Urothelium cell line (cell line): ENCODE results near the gene BARX1.

Experiments used
- DNase-seq: peaks from one replicate; pipeline ENCODE4 v3.0.0; 2011; ENCODE audit warnings: low spot score, mixed read lengths
- FAIRE-seq: peaks from 2 replicates; lab custom pipeline; 2011; peaks lifted over from hg19 to GRCh38; lab: Jason Lieb, UNC

The BARX1 gene

GRCh38 chr9:93929231-93929630, 25.9 kb downstream of the BARX1 start:
- no peak for DNase-seq

GRCh38 chr9:93922535-93922934, 32.6 kb downstream of the BARX1 start:
- DNase-seq (no peak), FAIRE-seq (no peak)

More at GRCh38 chr9:93929231-93929630, 25.9 kb downstream of the BARX1 start:
- no peak for FAIRE-seq

- FAIRE-seq, result no peak
Observed at GRCh38 chr9:93920131-93920800, 34.9 kb downstream of the BARX1 start.

GRCh38 chr9:93918061-93918460, 37.1 kb downstream of the BARX1 start:
- DNase-seq (no peak), FAIRE-seq (no peak)

More at GRCh38 chr9:93920131-93920800, 34.9 kb downstream of the BARX1 start:
- no peak for DNase-seq

- DNase-seq, result no peak
- no peak for FAIRE-seq
Observed at GRCh38 chr9:93917121-93917853, 37.9 kb downstream of the BARX1 start.

- no peak for DNase-seq
- FAIRE-seq, result no peak
Observed at GRCh38 chr9:93916358-93916757, 38.8 kb downstream of the BARX1 start.

DNA sequence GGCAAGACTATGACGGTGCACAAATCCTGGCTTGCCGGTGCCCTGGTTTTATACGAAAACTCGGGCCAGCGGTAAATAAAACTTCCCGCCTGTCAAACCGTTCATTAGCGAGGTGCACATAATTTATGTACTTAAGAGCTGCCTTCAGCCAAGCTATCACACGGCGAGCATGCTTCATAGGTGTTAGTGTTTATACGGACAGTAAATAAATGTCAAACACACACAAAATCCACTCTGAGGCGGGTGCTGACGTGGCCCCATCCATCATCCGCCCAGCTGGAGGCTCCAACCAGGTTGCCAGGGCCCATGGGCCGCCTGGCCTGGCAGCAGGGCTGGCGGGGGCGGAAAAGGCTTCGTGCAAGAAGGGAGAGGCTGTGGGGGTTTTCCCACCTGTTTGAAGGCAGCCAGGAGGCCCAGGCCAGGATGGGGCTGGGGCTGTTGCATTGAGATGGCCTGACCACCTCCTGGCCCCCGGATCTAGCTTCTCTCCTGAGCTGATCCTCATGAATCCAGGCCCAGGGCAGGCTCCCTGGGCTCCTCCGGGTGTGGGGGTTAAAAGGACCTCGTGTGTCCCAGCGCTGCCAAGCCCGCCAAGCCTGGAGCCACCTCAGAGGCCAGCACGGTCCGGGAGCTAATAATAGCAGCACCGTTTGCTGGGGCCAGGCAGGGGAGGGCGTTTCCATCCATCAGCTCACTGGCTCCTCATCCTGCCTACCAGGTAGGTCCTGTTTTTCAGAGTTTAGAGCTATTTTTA, 43.2 kb downstream of the BARX1 start:
- FAIRE-seq, result no peak
- DNase-seq, result no peak

DNA sequence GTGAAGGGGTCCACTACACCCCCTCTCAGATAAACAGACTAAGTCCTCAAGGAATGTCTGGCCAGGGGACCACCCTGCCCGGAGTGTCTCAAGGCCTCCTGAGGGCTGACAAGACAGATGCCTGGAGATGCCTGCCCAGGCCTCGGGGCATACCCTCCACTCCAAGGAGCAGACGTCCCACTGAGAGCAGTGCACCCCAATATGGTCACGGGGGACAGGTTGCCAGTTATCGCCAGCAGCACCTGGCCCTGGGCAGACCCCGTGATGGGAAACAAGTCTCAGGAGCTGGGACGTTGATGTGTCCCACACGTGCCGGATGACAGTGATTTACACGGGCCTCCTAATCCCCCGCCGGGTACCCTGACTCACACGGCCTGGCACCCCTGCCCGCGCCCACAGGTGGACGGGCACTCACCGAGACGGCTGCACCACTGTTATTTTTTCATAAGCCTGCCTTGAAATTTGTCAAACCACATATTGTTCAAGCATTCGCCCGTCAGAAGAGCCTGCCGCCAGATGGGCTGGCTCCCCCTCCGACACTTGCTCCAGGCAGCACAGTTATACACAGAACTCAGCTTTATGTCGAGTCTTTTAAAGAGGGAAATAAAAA, 43.9 kb downstream of the BARX1 start:
- DNase-seq (no peak), FAIRE-seq (no peak)

DNA sequence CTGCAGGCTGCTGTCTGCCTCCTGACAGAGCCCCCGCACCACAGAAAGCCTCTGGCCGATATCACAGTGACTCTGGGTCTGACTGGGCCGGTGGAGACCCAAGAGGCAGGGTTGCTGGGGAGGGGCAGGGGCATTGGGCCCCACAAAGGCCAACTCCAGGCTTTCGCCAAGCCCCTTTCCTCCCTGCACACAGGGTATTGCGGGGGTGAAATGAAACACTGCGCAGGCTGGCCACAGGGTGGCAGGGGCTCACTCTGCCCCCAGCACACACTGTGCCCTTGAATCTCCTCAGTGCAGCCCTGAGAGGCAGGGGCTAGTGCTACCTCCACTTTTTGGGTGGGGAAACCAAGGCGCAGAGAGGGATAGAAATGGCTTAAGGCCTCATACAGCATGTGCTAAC, 44.6 kb downstream of the BARX1 start:
- FAIRE-seq, result no peak
- no peak for DNase-seq

- no peak for DNase-seq
- FAIRE-seq, result no peak
Observed at GRCh38 chr9:93910196-93910595, 45.0 kb downstream of the BARX1 start.

DNA sequence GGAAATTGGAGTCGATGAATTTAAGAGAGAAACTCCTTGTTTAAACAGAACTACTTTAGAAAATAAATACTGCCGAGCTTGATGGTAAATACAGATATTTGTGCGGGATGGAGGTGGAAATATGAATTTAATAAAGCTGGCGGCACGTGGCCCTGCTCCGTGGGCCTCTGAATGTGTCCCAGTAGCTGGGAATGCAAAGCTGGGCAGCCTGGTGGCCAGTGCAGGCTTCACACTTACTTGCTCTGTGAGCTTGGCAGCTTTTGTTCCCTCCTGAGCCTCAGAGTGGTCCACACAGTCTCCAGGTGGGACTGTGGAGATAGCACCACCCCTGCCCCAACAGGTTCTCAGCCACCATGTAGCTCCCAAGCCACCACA, 45.9 kb downstream of the BARX1 start:
- FAIRE-seq (no peak), DNase-seq (no peak)

DNA sequence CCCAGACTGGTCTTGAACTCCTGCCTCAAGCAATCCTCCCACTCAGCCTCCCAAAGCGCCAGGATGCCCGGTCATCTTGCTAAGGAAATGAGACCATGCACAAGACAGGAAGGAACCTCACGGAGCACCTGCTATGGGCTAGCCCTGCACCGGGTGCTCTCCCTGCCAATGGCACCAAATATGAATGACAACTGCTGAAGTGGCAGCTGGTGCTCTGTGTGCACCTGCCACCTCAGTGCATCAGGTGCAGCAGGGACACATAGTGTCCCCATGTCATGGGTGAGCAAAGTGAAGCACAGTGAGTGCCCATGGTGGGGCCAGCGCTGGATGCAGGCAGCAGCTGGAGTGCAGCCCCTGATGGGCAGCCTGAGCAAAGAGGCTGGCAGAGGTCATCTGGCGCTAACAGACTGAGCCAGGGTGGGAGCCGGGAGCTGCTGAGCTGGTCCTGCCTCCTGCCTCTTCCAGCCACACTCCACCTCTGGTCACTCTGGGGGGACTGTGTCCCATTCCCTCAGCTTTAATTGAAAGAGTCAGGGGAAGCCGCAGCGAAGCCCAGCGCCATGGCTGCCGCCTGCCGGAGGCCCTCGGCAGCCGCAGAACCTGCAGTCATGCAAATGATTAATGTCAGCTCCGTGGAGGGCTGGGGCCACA, 46.4 kb downstream of the BARX1 start:
- no peak for DNase-seq
- FAIRE-seq, result no peak

DNA sequence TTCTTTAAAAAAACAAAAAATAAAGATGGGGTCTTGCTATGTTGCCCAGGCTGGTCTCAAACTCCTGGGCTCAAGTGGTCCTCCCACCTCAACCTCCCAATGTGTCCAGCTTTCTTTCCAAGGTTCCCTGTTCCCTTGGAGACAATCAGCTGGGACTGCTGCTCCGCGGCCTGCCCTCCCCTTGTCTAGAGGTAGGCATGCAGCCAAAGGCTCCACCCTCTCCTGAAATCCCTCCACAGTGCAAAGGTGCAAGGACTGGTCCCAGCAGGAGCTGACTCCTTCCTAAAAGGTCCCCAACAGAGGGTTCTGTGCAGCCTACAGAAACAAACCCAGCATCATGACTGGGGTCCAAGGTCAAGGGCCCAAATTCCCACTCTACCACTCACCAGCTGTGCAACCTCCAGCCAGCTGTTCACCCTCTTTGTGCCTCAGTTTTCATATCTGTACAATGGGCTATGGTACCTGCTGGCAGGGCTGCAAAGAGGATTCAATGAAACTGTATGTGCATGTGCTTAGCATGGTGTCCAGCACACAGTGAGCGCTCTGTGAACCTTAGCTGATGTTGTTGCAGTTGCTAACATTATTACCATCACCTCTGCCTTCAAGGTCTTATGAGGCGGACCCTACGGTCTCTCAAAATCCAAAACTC, 47.5 kb downstream of the BARX1 start:
- DNase-seq (no peak), FAIRE-seq (no peak)

GRCh38 chr9:93906195-93906880, 48.8 kb downstream of the BARX1 start:
- no peak for DNase-seq
- FAIRE-seq, result no peak

DNA sequence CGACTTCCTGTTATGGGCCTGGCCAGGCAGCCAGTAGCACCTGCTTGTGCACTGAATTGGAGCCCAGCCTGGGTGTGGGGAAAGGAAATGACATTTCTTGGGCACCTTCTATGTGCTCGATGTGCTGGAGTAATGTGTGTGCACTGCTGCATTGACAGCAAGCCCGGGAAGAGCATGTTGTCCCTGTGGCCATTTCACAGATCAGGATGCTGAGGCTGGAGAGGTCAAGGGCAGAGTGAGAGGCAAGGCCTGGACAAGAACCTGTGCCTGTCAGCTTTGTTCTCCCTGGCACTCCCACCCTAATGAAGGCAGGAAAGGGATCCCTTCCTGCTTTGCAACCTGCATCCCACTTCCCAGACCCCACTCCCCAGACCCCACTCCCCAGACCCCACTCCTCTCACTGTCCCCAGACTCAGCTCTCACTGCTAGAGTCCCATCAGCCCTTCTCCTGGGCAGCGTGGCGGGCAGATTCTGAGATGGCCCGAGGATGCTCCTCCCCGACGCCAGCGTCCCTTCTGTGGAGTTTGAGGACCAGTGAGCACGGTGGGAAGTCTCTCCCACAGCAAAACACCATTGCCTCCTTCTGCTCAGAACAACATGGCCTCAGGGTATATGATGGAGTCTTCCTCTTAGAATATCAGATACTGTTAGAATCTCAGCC, 49.6 kb downstream of the BARX1 start:
- DNase-seq (no peak), FAIRE-seq (no peak)

DNA sequence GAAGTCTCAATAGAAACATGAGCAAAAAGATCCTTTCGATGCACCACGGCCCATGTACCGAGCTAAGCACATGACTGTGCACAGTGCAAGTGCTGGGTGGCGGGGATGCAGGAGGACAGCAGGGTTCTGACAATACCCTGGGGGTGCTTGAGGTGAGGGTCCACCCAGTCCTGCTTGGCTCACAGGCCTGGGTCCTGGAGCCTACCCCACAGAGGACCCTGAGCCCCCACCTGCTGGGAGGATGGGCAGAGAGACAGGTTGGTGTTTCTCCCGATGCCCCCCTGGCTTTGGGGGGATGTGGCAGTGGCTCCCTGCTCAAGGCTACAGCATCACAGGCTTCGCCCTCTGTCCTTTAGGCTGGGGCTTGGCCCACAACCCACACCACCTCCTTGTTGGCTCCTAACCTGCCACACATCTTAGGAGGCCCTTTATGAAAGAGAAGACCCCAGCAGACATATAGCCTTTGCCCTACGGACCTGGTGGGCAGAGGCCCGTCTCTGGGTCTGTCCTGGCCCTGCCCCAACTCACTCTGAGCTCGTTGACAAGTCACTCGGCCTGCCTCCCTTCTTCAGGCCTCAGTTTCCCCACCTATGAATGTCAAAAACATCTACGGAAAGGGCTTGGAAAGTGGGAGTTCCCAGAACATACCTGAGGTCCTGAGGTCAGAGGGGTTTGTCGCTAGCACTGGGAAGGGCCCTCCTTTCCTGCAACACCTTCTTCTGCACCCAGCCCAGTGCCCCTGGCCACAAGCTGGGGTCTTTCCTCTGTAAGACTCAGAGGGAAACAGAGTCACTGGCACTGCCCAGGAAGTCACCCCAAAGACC, 50.3 kb downstream of the BARX1 start:
- no peak for DNase-seq
- no peak for FAIRE-seq

- DNase-seq, result no peak
- no peak for FAIRE-seq
Observed at GRCh38 chr9:93903886-93904648, 51.1 kb downstream of the BARX1 start.
